IPS DF 19.7 (cell line): ENCODE measurements around the gene LPAR1.

Experiments used
- DNase-seq: peaks from one replicate; pipeline ENCODE4 v3.0.0-alpha.2; 2013; ENCODE audit warnings: low read depth, low spot score

The LPAR1 gene

GRCh38 chr9:111037708-111038330, 451 bp downstream of the LPAR1 start:
- DNase-seq: no peak

GRCh38 chr9:111037356-111037707, 938 bp downstream of the LPAR1 start:
- DNase-seq: no peak

GRCh38 chr9:111036946-111037345, 1.3 kb downstream of the LPAR1 start:
- DNase-seq: no peak

GRCh38 chr9:111036429-111036789, 1.9 kb downstream of the LPAR1 start:
- DNase-seq: no peak

DNA sequence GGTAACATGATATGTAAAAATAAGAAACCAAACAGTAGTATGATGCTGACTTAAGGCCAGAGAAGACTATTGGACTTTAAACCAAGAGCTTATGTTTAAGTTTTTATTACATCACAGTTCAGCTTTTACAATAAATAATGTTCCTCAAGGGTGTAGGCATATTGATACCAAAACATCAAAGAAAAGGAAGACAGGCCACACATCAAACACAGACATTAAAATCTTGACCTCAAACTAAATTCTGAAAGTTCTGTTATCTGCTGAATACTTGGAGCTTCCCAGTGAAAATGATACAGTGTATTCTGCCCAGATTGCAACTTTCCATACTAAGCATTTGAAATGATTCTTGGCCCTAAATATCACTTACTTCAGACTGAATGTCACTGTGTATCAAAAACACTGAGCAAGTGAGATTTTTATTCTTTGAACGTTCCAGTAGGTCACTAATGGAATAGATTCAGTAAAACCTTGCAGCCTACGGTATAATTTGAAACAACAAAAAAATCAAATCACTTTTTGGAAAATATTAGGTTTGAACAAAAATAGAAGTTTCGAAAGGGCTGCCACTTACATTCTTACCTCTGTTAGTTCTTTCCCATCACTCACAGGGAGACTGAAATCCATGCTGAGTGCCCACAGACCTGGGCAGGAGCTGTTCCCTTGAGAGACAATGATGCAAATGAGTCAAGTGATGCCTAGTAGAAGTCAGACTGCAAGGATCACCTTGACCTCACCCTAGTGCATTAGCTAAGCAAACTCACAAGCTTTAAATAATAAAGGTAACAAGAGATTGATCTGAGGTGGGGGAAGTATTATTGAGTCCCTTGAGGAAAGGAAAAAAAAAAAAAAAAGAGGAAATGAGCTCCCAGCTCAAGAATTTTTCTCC, 2.5 kb downstream of the LPAR1 start:
- no peak for DNase-seq

- no peak for DNase-seq
These were observed 3.3 kb downstream of the LPAR1 start for GRCh38 chr9:111034898-111035539.

GRCh38 chr9:111034170-111034897, 3.9 kb downstream of the LPAR1 start:
- no peak for DNase-seq

DNA sequence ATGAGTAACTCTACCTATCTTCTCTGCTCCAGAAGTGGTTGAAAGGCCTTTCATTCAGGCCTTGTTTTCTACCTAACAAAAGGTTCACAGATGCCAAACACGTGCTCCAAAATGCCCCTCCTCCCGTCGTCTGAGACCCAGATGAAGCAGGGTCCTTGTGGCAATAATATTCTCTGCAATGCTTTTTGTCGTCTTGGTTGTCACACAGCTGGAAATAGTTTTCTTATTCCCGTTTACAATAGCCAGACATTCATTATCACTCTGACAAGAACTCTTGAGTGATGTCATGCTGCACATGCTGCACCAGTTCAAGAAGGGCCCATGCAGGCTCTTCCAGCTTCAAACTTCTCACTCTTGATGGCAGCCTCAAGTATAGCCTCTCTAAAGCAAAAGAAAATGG, 7.8 kb downstream of the LPAR1 start:
- DNase-seq: no peak

DNA sequence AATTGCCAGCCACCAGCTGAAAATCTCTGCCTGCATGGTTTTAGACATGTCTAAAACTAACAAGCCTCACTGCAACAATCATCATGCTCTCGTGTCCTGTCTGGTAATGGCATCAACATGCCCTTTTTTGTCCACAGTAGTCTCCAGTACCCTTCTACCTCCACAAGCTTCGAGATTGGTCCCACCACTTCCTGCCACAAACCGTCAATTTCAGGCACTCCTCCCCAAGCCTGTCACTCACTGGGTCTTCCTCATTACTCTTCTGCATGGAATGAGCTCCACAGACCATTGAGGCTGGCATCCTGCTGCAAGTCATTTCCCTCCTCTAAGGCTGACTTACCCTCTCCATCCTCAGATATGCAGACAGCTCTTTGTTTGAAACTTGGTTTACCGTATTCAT, 9.0 kb downstream of the LPAR1 start:
- DNase-seq: no peak

DNA sequence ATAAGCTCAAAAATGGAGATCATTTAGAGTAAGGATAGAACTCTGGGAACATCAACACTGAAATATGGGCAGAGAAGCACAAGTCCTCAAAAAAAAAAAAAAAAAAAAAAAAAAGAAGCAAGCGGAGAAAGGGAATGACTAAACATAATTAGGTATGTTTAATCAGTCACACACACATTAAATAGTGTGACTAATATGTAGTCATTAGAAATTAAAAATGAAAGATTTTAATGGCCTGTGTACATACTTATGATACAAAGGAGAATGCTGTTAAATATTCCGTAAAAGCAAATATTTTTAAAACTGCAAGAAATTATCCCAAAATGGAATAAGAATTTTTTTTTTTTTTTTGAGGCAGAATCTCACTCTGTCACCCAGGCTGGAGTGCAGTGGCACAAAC, 10.5 kb downstream of the LPAR1 start:
- no peak for DNase-seq

DNA sequence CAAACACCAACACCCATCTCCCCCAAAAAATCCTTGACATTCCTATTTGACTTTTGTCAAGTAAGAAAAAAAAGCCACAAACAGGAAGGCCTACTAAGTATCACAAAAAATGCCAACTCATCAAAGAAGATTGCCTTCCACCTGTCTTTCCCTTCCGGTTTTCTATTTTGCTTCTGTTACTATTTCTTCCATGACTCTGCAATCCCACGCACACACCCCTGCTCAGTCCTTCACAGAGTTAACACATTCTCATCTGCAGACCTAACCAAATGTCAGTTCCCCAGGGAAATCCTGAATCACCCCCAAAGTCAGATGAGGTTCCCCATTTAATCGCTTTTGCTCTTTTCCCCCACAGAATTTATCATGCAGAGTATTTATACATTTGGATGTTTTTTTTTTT, 15.1 kb downstream of the LPAR1 start:
- no peak for DNase-seq

DNA sequence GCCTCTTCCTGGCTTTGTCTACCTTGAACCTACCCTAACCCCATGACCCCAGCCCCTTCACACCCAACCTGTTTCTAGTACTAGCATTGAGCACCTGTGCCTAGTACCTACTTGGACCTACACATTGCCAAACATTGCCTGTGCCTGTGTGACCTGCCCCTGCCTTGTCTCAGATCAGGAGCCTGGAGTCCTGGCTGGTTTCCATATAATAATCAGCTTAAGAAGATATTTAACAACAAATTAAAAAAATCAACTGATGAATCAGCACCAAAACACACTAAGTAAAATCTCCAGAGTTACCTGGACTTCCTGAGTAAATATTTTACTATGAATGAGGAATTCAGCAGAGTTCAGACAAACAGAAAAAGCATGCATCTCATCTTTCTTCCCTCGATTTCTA, 17.7 kb downstream of the LPAR1 start:
- DNase-seq: no peak

GRCh38 chr9:111016426-111017045, 21.7 kb downstream of the LPAR1 start:
- DNase-seq: no peak

- DNase-seq: no peak
These were observed 22.3 kb downstream of the LPAR1 start for GRCh38 chr9:111016016-111016415.

DNA sequence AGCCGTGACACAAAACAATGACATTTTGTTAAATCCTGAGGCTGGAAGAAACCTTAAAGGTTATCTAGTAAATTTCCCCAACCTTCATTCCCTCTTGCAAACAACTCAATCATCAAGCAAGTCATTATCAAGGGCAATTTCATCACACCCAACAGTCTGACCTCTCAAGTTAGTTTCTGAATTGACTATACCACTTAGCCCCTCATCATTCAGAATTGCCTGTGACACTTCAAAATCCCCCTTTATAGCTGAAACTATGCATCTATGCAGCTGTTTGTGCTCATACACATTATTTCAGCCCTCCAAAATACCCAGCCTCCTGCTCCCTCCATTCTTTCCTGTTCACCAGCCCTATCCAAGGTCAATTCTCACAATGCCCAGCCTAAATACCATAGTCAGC, 24.6 kb downstream of the LPAR1 start:
- no peak for DNase-seq

GRCh38 chr9:111013250-111013649, 25.0 kb downstream of the LPAR1 start:
- no peak for DNase-seq

DNA sequence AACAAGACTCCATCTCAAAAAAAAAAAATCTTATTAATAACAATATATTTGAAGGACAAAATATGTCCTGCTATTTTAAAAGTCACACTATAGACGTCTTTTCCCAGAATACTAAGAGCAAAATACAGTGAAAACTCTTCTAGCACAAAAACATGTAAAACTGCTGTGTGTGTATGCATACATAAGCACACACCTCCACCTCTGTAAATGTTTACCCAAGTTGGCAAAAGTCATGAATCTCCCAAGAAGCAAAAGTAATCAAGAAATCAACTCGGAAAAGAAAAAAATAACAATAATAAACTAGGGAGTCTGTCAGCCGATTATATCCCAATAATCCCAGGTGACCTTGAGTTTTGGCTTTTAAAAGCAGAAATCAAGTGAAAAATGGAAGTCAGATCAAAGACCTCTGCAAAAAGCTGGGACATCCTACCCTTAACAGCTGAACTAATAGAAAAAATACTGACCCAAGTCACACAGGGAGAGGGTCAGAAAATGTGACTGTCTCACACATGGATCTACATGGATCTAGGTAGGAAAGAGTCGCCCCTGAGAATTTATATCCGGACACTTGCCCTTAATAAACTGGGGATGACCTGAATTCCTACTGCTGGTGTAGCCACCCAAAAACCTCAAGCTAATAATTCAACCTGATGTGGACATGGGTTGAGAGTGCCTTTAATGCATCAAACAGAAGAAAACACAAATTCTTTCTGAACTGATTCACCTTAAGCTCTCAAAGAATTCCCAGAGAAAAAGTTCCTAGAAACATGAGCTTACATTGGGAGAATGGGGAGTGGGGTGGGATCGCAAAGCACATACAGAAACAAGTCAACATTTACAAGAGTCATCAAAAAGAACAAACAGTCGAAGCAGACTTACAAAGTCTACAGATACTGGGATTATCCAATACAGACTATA, 29.9 kb downstream of the LPAR1 start:
- no peak for DNase-seq

- no peak for DNase-seq
These were observed 32.4 kb downstream of the LPAR1 start for GRCh38 chr9:111005746-111006470.

GRCh38 chr9:111004936-111005335, 33.3 kb downstream of the LPAR1 start:
- no peak for DNase-seq

DNA sequence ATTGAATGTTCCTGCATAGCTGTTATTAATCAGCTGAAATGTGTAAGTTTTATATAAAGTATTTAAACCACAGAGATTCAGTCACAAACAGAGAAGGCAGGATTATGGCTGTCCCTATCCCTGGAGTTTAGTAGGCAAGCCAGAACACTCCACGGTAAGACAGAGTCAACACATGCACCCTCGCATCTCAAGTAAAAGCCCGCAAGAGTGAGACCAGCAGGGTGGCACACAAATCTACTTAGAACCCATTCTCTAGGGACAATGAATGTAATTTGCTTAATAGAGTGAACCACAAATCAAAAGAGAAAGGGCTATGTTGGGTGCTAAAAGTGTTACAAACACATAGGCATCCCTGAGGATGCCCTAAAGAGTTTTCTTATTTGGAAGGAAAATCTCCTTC, 35.1 kb downstream of the LPAR1 start:
- no peak for DNase-seq
